HG03457 (cell line): ENCODE results near the gene ANKRD1.
"Not testable (repeated sequence)": the region's sequence is repeated elsewhere in the genome, so short reads cannot be mapped to it uniquely, and the experiment has no call there.

Experiments
- ATAC-seq: cut with Tn5 transposase; IDR thresholded peaks from one replicate; pipeline ENCODE4 v1.9.1; 2021; ENCODE audit warnings: moderate number of reproducible peaks; ENCODE audit not compliant: unreplicated experiment

ANKRD1 gene

DNA sequence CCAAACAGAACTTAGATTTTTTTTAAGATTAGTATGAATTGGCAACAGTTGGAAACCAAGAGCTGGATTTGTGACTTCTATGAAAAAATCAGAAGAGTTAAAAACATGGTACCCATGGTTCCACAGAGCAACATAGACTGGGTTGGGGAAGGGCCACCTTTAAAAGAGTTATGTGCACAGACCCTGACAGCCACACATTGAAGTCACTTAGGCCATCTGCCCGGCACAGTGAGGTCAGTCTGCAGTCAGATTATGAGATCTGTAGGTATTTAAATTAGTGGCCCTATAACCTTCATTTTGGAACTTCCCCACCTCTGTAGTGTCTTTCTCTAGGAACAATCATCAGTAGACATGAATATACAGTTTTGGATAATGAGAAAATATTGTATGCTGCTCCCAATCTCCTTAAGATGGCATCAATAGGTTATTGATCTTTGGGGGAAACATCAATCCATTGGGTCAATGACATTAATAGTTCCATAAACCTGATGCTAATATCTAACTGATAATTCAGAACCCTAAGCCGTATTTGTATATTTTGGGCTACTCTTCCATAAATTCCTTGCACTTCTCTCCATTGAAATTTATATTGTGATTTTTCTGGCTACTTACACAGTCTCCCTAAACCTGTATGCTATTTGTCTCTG is 7.0 kb downstream of the ANKRD1 start:
- no peak for ATAC-seq

DNA sequence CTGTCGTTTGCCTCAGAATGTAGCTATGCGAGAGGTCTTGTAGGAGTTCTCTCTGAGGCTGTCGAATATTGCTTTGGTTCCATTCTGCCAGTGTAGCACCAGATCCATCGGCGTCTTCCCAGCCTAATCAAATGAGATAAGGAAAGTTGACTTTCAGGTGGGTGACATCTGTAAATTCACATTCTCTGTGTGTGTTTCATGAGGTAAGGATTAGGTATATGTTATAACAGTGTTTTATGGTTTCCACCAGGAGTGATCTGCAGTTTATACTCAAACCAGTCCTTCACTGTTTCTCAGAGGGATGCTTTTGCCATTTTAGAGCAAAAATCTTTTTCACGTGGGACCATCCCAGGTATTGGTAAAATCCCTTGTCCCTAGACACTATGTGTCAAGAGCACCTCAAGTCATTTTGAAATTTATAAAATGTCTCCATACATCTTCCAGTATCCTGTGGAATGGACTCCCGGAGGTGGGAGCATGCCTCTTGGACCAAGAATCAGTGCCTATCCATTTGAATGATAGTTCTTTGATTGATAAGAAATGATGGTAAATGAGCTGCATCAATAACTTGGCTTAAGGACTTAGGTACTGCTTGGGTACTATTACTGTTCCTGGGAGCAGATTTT is 7.9 kb downstream of the ANKRD1 start:
- ATAC-seq: no peak

- no peak for ATAC-seq
Observed at GRCh38 chr10:90912174-90912573, 8.7 kb downstream of the ANKRD1 start.

DNA sequence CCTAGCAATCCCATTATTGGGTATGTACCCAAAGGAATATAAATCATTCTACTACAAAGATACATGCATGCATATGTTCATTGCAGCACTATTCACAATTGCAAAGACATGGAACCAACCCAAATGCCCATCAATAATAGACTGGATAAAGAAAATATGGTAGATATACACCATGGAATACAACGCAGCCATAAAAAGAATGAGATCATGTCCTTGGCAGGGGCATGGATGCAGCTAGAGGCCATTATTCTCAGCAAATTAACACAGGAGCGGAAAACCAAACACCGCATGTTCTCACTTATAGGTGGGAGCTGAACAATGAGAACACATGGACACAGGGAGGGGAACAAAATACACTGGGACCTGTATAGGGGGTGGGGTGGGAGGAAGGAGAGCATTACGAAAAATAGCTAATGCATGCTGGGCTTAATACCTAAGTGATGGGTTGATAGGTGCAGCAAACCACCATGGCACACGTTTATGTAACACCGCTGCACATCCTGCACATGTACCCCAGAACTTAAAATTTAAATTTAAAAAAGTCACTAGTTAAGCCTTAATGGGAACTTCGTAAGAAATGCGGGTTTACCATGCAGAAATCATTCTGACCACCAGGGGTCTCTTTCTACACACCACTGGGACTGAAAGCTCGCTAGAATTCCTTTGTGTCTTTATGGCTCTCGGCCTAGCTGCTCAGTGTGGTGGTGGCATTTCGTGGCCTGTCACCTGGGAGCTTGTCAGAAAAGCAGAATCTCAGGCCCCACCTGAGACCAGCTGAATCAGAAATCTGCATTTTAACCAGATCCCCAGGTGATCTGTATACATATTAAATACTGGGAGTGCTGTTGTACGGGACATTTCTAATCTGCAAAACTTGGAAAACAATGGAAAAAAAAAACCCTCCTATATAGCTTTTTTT is 9.5 kb downstream of the ANKRD1 start:
- ATAC-seq: no peak

- no peak for ATAC-seq
Observed at GRCh38 chr10:90906596-90906995, 14.3 kb downstream of the ANKRD1 start.

GRCh38 chr10:90905925-90906324 is 15.0 kb downstream of the ANKRD1 start:
- ATAC-seq: no peak

GRCh38 chr10:90896916-90897315 is 24.0 kb downstream of the ANKRD1 start:
- not testable (repeated sequence) for ATAC-seq

DNA sequence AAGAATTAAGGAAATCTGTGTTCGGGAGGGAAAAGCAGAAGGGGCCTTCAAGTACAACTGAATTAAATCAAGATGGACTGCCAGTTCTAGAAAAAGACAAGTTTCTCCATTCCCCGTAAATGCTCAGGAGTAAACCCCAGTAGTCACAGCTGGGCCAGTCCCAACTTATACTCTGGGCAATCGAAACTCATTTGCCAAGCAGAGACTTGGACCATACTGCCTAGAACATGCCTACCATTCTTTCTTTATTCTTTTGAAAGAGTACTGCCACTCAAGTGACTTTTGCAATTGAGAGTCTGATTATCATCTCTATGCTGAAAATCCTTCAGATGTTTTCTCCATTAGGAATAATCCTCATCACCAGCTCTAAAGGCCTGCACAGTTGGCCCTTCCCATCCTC is 27.7 kb downstream of the ANKRD1 start:
- ATAC-seq: no peak

DNA sequence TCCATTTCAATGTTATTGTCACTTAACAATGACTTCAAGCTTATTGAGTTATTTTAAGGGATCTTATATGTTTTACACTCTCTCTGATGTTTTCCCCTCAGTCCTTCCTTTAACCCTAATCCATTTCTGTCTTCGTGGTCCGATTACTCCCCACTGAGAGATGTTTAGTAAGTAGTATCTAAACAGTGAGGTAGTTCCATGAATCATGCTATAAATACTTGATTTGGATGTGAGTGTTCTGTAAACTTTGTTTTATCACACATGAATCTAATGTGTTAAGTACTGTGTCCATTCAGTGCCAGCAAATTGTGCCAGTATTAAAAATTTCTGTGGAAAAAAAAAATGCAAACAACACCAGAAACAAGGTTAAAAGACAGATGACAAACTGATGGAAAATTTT is 30.5 kb downstream of the ANKRD1 start:
- ATAC-seq: no peak

DNA sequence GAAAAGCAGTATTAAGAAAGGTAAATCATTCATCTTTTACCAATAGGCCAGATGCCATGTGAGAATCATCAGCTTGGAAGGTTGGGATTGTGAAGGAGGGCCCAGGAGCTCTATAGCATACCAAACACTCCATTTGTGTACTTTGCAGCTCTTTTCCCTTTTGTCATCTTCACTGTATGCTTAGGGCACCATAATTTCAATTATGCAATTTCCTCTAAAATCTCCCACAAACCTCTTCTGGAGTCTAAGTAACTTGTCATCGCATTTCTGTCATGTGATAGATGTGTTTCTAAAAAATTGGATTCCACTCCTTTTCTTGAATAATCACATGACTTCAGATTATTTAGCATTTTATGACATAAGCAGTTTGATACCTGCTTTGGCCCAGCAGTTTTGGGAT is 31.3 kb downstream of the ANKRD1 start:
- no peak for ATAC-seq

- no peak for ATAC-seq
Observed at GRCh38 chr10:90888387-90888786, 32.5 kb downstream of the ANKRD1 start.

DNA sequence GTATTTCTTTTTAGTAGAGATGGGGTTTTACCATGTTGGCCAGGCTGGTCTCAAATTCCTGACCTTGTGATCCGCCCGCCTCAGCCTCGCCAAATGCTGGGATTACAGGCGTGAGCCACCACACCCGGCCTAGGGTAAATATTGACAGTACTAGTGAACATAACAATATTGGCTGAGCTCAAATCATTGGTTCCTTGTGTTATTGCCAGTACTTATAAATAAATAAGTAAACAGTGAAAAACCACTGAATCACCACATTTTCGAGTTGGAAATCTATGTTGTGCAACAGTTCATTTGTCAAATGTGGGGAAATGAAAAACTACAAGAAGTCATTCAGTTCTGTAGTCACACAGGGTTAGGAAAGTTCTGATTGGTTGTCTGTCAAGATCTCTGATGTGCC is 33.3 kb downstream of the ANKRD1 start:
- ATAC-seq: no peak

GRCh38 chr10:90885176-90885575 is 35.7 kb downstream of the ANKRD1 start:
- ATAC-seq: no peak

- no peak for ATAC-seq
Observed at GRCh38 chr10:90884431-90884830, 36.5 kb downstream of the ANKRD1 start.

- ATAC-seq: not testable (repeated sequence)
Observed at GRCh38 chr10:90880059-90880719, 40.7 kb downstream of the ANKRD1 start.

- ATAC-seq: no peak
Observed at GRCh38 chr10:90879062-90879461, 41.8 kb downstream of the ANKRD1 start.

GRCh38 chr10:90872648-90873020 is 48.3 kb downstream of the ANKRD1 start:
- no peak for ATAC-seq

DNA sequence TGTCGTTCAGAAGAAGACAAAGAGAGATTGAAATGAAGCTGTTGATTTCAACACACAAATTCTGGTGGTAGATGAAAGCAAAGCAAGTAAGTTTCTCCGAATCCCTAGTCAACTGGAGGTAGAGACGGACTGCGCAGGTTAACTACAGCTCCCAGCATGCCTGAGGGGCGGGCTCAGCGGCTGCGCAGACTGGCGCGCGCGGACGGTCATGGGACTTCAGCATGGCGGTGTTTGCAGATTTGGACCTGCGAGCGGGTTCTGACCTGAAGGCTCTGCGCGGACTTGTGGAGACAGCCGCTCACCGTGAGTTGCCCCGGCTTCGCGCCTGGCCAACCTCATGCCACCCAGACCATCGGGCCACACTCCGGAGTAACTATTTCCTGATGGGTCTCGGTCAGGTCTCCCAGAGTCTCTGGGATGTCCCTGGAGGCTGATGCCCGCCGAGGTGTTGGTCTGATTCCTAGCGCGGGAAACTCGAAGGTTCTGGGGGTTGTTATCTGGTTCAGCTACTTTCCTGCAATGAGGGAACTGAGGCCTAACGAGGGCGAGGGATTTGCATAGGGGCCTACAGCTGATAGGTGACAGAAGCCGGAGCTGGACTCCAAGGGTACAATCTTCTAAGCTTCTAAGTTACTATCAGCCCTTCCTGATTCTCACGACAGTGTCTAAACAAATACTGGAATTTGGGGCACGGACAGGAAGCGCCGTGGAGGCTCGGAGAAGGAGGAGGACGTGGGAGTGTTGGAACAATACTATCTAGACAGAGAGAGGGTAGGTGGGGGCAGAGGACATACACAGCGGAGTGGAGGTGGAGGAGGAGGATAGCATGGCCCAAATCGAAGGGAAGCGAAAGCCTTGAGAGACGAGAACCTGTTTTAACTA is 48.9 kb downstream of the ANKRD1 start, which contains the start of gene RPP30:
RPP30 (plus strand) TSS at position 209 of the 882 bp plus-strand sequence; CDS start at position 222, 13 bp downstream.
- ATAC-seq: peak; percentile 94

GRCh38 chr10:90871279-90871765 is 49.6 kb downstream of the ANKRD1 start:
- ATAC-seq: peak; percentile 12

DNA sequence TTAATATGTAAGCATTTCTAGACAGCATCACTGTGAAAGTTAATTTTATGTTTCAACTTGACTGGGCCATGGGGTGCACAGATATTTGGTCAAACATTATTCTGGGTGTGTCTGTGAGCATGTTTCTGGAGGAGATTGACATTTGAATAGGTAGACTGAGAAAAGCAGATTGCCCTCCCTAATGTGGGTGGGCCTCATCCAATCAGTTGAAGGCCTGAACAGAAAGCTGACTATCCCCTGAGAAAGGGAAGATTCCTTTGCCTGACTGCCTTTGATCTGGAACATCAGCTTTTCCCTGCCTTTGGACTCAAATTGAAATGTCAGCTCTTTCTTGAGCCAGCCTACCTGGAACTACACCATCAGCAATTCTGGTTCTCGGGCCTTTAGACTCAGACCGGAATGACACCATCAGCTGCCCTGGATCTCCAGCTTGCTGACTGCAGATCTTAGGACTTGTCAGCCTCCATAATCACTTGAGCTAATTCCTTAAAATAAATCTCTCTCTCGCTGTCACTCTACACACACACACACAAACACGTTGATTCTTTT is 54.8 kb downstream of the ANKRD1 start:
- ATAC-seq: no peak
